Fibroblast of skin of left biceps (primary cell): ENCODE measurements around the gene IL21R.
A peak's percentile ranks its signal among the peaks of the same experiment; 100 is the strongest.
"Not testable (repeated sequence)": the region's sequence is repeated elsewhere in the genome, so short reads cannot be mapped to it uniquely, and the experiment has no call there.

Experiments used
- DNase-seq, 2 experiments: peaks; one replicate each; pipeline ENCODE4 v3.0.0-alpha.2; 2013; ENCODE audit warnings: low read depth in 2 of 2

Gene IL21R

DNA sequence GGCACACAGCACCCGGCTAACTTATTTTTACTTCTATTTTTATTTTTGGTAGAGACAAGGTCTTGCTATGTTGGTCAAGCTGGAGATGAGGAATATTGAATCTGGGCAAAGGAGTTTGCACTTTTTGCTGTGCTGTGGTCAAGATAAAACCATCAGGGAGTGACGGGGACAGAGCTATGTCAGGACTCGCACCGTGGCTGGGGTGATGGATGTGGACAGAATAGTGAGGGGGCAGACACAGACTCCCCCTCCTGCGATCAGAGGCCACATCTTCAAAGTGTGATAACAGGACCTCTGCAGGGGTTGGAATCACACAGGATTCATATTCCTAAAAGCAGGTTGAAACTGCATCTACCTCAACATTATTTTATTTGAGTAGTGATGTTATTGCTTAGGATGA, 25.6 kb downstream of the IL21R start:
- DNase-seq: no peak

DNA sequence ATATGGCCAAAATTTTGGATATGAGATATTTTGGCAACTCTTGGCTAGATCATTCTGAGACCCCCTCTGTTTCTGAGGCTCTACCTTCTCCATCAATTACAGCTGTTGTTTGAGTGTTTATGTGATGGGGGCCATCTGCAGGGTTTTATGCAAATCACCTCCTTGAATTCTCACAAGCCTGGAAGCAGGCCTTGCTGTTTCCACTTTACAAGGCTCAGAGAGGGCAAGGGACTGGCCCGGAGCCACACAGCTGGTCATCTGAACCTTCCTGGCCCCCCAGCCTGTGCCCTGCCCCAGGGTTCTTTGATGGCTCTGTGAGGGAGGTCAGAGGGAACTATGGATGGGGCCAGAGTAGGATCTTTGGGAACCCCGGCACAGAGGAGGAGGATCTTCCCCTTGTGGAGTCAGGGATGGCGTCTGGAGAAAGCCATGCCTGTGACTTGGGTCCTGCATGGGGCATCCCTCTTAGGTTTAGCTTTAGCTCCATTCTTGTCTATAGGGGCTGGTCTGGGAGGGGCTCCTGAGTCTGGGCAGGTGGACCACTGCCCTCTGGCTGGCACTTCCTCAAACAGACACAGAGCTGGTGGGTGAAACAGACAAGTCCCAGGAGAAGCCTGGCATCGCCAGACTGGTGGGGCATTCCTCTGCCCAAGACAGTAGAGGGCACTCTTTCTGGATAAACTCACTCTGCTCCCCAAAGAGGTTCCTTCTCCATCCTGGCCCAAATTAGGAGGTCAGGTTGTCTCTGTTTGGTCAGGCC, 26.2 kb downstream of the IL21R start:
- DNase-seq: no peak

GRCh38 chr16:27429330-27429871, 27.4 kb downstream of the IL21R start:
- DNase-seq: no peak

GRCh38 chr16:27429981-27430441, 28.0 kb downstream of the IL21R start:
- DNase-seq: no peak

- no peak for DNase-seq
Observed at GRCh38 chr16:27430512-27430911, 28.5 kb downstream of the IL21R start.

DNA sequence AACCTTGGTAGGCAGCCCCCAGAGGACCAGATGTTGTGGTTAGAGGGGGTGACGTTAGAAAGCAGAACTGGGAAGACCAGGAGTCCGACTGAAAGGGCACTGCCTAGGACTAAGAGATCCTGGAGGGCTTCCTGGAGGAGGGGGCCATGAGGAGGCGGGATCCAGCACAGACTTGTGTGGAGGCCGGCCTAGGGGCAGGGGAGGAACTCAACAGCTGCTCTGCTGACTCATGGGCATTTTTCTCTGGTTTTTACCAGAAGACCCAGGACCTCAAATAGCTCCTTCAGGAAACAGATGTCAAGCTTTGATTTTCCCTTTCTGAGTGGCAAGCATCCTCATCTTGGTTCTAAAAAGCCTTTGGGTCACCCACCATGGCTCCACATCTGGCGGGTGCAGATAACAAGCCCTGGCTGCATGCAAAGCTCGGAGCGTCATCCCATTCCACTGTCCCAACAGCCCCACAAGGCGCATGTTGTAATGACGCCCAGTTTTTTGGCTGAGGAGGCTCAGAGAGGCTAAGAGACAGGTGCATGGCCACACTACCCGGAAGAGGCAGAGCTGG, 29.0 kb downstream of the IL21R start:
- no peak for DNase-seq

GRCh38 chr16:27431773-27432532, 30.0 kb downstream of the IL21R start:
- DNase-seq: no peak

- peak; percentile 51 to 55 for DNase-seq
Observed at GRCh38 chr16:27432558-27432957, 30.6 kb downstream of the IL21R start.

GRCh38 chr16:27433191-27433590, 31.2 kb downstream of the IL21R start:
- DNase-seq: not testable (repeated sequence)

- no peak for DNase-seq
Observed at GRCh38 chr16:27433636-27434035, 31.7 kb downstream of the IL21R start.

- no peak for DNase-seq
Observed at GRCh38 chr16:27434141-27435051, 32.4 kb downstream of the IL21R start.

GRCh38 chr16:27435146-27435545, 33.2 kb downstream of the IL21R start:
- DNase-seq: not testable (repeated sequence)

DNA sequence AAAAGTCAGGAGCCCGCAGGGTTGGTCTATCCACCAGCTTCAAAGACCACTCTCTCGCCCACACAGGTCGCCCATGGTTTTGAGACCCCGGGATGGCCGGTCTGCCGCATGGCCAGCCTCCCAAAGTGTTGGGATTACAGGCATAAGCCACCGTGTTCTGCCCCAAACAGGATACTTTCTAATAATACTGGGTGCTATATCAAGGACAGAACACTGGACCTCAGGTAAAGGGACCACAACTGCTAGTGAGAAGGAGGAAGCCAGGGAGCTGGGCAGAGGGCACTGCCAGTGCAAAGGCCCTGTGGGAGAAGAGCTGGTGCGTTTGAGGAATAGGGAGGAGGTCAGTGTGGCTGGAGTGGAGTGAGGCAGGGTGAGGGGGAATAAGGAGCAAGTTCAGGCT, 34.1 kb downstream of the IL21R start:
- no peak for DNase-seq

DNA sequence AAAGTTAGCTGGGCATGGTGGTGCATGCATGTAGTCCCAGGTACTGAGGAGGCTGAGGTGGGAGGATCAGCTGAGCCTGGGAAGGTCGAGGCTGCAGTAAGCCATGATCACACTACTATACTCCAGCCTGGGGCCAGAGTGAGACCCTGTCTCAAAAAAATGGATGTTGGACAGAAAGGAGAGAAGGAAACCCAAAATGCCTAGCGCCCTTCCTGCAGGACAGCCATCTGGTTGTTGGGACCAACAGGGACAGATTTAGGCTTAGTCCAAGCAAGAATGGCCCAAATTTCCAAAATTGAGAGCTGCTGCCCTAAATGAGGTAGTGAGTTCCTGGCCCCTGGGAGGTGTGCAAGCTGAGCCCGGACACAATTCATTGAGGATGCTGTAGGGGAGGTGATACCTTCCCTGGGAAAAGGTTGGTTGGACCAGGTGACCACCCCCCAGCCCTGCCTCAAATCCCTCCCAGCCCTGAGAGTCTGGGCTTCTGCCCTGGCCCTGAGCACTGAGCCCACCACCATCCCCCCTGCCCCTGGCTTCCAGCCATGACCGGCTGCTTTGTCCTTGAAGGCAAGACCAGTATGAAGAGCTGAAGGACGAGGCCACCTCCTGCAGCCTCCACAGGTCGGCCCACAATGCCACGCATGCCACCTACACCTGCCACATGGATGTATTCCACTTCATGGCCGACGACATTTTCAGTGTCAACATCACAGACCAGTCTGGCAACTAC, 35.1 kb downstream of the IL21R start:
- no peak for DNase-seq

- no peak for DNase-seq
Observed at GRCh38 chr16:27437946-27438345, 36.0 kb downstream of the IL21R start.

DNA sequence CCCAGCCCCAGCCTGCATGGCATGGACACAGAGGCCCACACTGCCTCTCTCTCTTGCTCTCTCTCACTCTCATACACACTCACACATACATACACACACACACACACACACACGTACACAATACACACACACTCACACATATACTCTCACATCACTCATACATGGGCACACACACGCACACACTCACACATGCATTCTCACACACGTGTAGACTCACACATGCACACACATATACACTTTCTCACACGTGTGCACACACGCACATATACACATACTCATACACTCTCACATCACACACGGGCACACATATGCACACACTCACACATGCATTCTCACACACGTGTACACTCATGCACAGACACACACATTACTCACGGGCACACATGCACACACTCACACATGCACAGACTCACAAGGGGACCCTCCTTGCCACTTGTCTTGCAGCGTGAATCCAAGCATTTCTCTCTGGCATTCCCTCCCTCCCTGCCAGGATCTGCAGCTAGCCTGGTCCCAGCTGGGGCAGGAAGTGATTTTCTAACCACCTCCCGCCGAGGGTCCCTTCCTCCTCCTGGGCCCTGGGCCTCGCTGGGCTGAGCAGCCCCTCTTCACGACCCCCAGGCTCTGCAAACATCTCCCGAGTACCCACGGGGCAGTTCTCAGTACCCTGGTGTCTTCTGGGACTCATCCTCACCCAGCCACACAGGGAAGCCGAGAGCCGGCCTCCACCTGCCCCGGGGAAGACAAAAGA, 37.5 kb downstream of the IL21R start:
- DNase-seq: no peak

- DNase-seq: no peak
Observed at GRCh38 chr16:27441276-27441675, 39.3 kb downstream of the IL21R start.

GRCh38 chr16:27441998-27442397, 40.0 kb downstream of the IL21R start:
- no peak for DNase-seq

DNA sequence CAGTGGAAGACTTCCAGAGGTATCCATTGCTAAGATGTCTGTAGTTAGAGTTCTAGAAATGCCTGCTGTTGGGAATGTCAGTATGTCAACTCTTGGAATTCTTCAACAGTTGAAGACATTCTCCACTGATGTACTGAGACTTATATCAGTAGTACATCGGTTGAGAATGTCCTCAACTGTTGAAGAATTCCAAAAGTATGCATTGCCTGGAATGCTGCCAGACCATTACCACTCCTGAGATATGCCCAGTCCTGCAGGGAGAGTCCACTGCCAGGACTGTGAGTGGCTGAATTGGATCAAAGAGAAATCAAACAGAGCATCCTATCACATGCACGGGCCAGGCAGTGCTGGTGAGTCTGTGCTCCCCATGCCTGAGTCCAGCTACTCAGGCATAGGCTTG, 42.0 kb downstream of the IL21R start:
- DNase-seq: peak in 1 of 2 experiments; percentile 10

DNA sequence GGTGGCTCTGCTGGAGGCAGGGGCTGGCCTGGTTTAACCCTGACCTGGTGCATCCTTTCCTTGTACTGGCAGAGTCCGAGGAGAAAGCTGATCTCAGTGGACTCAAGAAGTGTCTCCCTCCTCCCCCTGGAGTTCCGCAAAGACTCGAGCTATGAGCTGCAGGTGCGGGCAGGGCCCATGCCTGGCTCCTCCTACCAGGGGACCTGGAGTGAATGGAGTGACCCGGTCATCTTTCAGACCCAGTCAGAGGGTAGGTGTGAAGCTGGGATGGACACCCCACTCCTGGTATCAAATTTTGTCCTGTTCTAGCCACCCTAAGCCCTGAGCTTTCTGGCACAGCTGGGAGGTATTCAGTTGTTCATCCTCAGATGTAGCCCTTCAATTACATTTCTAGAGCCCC, 42.5 kb downstream of the IL21R start:
- DNase-seq: no peak
